Jurkat, Clone E6-1 (cell line): ENCODE results near the gene ASPDH.
"Not testable (repeated sequence)": the region's sequence is repeated elsewhere in the genome, so short reads cannot be mapped to it uniquely, and the experiment has no call there.

Source experiments
- DNase-seq: peaks from one replicate; pipeline ENCODE4 v3.0.0-alpha.2; 2011; ENCODE audit warnings: low read depth, low spot score
- H3K4me3 ChIP-seq: 2 replicates; pipeline ENCODE4 v1.5.1; 2011; ENCODE audit warnings: mild to moderate bottlenecking, low read length, control low read depth, moderate library complexity

Gene ASPDH

DNA sequence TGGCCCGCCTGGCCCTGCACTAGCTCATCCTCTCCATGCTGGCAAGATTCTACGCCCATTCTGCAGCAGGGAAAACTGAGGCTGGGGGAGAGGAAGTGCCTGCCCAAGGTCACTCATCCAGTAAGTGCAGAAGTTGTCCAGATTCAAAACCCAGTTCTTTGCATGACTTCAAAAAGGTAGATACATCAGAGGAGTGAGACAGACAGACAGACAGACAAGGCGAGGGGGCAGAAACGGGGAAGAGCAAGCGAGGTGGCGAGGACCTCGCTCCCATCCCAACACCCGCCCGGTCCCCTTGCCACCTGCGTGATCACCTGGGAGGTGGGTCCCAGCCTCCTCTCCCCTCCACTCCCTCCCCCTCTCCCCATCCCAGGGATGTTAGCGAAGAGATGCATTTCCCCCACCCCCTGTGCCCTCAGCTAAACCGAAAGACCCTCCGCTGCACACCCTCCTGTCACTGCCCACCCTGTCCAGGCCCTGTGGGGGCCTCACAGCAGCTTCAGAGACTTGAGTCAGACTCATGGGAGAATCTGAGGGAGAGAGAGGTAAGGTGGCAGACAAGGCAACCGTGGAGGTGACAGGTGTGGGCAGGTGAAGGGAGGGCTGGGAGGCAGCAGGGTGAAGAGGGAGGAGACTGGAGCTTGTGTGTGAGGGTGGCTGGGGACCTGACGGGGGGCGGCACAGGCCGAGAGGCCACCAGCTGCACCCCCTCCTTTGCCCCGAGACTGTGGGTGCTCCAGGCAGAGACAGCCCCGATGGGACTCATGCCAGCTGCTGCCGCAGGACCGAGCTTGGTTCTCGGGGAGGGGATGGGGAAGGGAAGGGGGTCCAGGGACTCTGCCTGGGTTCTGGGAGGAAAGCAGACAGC is 35.6 kb upstream of the ASPDH start:
- DNase-seq, result no peak
- no peak overlapping the region for H3K4me3 ChIP-seq

DNA sequence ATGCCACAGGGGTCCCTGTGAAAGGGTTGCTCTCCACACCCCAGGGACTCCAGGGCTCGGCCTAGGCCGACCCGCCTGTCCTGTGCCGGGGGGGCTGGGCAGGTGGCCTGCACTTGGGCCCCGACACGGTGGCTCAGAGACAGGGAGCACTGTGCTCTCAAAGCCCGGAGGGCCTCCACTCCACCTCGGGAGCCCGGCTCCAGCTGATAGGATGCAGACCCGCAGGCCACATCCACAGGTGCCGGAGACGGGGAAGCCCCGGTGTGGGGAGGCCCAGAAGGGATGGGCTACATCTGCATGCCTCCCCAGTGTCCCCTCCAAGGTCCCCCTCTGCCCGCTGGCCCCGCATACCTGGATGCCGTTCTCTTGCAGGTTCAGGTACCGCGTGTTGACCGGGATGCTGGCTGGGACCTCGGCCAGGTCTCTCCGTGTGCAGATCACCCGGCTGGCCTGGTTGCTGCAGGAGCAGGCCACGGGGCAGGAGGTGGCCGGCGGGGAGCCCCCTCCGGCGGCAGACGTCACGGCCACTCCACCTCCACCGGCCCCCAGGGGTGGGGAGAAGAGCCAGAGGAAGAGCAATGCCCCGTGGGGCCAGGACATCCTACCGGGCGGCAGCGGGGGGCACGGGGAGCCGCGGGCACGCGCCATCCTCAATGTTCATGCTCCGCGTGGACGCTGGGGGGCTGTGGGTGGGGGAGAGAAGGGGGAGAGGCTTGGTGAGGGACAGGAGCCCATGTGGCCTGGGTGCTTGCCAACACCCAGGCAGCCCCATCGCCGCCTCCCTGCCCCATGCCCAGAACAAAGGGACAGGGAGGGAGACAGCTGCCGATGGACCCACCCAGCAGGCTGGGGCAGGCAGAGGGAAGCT is 34.7 kb upstream of the ASPDH start:
- DNase-seq, result no peak

DNA sequence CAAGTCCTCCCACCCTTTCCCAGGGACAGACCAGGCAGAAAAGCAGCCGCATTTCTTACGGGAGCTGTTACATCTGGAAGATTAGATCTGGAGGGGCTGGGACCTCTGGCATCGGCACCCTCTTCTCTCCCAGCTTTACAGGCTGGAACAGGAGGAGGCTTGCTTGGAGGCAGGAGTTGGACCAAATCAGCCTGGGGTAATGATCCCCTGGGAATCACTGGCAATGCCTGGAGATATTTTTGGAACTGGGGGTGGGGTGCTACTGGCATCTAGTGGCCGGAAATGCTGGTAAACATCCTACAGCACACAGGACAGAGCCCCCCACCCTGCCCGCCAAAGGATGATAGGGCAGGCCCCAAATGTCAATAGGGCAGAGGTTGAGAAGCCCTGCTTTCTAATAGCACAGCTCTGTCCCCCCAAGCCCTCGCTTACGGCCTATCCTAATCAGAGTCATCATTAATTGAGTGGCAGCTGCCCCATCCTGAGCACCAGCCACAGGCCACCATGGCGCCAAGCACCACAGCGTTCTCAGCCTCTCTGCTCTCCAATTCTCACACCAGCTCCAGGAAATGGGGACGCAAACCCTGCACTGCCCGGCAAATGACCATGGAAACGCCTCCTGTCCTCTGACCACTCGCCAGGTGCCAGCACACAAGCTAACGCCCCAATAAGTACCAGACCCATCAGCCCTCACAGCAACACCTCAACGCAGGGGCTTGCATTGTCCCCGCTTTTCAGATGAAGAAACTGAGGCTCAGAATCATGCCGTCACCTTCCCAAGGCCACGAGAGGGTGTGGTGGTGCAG is 33.9 kb upstream of the ASPDH start:
- DNase-seq, result no peak
- no peak overlapping the region for H3K4me3 ChIP-seq

More for the DNA sequence above, 34.7 kb upstream of the ASPDH start:
- no peak overlapping the region for H3K4me3 ChIP-seq

DNA sequence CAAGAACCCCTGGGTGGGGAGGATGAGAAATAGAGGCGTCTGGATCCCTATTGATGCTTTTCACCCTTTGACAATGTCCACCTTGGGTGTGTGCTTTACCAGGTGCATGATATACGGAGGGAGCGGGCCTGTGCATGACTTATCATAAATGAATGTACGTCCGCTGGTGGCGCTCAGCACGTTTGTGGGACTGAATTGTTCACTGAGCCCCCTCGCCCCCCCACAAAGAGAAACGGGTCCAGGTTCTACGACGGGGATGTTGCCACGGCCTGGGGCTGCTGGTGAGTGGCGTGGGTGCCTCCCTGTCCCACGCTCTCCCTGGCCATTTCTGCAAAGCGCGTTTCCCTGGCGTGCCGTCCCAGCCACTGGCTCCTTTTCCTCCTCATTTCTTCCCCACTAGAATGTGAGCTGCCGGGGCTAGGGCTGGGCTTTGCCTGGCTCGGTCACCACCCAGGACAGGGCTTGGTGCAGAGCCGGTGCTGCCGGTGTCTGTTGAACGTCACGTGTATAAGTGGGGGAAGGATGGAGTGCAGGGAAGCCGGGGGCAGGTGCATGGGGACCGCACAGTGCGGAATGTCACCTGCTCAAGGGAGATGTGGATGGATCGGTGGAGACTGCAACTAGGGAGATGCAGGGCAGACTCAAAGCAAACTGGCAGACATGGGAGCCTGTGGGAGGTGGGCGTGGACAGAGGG is 33.0 kb upstream of the ASPDH start:
- H3K4me3 ChIP-seq, result no peak overlapping the region
- DNase-seq, result no peak

DNA sequence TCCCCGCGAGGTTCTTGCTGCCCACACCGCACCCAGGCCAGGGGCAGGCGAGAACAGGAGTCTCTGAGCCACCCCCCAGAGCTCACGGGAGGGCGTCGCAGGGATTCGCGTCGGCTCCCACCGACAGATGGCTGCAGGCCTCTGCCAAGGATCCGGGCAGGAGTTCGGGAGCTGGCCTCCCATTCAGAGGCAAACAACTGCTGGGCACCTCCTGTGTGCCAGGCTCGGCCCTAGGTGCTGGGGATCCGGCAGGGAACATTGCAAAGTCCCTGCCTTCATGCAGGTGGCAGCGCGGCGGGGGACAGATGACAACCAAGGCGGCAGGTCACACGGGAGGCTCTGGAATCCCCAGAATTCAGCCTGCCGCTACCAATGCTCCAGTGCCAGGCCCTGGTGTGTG is 29.2 kb upstream of the ASPDH start:
- no peak for DNase-seq
- no peak overlapping the region for H3K4me3 ChIP-seq

DNA sequence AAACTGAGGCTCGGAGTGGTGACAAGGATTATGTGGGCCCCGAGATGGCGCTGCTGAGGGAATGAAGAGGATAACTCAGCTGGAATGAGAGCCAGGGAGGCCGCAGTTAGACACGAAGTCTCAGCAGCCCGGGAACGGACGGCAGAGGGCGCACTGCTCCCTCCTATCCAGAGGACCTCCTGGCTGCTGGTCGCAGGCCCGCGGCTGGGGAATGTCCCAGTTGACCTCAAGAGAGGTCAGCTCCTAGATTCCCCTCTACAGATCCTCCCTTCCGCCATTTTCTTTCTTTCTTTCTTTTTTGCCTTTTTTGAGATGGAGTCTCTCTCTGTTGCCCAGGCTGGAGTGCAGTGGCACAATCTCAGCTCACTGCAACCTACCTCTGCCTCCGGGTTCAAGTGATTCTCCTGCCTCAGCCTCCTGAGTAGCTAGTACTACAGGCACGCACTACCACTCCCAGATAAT is 24.1 kb upstream of the ASPDH start:
- peak; percentile 46 for DNase-seq
- no peak overlapping the region for H3K4me3 ChIP-seq

DNA sequence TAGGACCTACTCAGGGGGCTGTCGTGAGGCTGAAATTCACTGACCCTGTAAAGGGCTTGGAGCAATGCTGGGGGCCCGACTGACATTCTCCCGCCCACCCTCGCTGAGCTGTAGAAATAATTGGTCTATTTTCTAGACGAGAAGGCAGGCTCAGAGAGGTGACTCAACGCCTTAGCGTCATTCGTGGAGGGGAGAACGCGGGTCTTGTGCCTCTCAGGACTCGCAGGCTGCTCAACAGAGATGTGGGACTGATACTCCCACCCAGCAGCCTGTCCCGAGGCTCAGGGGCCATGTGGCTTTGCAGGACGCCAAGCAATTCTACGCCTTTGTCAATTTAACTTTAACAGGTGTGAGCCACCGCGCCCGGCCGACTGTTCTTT is 23.6 kb upstream of the ASPDH start:
- no peak overlapping the region for H3K4me3 ChIP-seq

DNA sequence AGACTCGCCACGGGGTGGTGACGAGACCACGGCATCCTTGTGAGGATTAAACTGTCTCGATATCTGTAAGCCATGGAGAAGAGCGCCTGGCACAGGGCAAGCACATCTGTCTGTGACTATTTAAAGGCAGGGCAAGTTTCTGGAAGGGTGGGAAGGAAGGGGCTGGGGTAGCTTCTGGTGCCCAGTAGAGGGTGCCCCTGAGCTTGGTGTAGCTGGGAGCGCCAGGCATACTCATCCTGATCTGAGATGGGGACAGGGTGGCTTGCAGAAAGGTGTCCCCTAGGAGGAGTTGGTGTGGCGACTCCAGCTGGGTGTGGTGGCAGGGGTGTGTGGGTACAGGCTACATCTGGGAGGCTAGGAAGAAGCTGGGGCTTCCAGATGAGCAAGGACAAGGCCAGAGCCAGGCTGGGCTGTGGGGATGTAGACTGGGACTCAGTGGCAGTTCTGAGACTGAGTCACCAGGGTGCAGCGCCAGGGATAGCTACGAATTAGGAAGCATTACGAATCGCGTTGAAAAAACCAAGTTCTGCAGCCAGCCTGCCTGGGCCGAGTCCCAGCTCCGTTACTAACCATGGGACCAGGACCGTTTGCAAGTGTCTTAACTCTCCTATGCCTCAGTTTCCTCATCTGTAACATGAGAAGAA is 23.1 kb upstream of the ASPDH start:
- no peak for DNase-seq

More for the DNA sequence above, 23.6 kb upstream of the ASPDH start:
- no peak for DNase-seq

DNA sequence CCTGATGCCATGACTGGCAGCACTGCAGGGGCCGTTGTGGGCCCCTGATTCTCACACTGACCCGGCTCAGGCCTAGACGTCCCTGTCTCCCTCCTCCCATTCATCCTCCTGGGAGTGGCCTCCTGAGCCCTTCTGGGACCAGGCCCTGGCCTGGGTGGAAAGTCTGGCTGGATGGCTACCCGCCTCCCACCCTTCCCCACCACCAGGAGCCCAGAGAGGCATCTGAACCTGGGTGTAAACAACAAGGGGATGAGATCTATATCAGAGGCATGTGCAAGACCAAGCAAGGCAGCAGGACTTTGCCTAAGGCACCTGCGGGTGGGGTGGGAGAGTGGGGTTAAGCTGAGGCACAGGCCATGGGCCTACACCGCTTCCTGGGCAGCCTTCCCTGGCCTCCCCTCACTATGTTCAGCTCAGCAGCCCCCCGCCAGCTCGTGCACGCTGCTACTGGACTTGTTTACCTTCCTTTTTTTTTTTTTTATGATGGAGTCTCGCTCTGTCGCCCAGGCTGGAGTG is 22.0 kb upstream of the ASPDH start:
- no peak for DNase-seq
- H3K4me3 ChIP-seq, result no peak overlapping the region

More for the DNA sequence above, 23.1 kb upstream of the ASPDH start:
- H3K4me3 ChIP-seq, result no peak overlapping the region

DNA sequence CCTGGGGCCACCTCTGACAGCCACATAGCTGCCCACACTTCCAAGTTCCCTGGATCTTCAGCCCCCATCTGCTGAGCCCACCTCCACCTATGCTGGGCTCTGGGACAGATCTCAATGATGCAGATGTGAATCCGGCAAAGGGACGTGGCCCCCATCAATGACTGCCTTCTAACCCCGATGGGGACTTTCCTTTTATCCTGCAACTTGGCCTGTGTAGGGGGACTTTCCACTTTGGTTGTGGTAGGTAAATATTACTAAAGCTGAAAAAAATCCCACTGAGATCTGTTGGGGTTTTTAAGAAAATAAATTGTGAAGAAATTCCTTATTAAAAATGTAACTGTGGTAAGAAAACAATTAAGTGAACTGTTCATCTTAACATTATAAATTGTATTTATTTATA is 20.8 kb upstream of the ASPDH start:
- no peak overlapping the region for H3K4me3 ChIP-seq
- no peak for DNase-seq

DNA sequence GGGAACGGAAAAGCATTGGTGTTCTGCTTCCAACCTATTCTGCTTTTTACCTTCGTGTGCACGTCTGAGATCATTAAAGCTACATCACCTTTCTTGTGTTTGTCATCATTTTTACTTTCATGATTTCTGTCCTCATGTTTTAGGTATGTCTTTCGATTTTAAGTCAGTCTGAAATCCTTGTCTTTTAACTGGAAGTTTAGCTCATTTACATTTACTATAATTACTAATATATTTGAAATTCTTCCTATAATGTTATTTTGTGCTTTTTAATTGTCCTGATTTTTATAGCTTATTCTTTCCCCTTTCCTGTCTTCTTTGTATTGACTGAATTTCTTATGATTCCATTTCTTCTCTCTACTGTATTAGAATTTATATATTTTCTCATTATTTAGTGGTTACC is 19.2 kb upstream of the ASPDH start:
- no peak for DNase-seq

DNA sequence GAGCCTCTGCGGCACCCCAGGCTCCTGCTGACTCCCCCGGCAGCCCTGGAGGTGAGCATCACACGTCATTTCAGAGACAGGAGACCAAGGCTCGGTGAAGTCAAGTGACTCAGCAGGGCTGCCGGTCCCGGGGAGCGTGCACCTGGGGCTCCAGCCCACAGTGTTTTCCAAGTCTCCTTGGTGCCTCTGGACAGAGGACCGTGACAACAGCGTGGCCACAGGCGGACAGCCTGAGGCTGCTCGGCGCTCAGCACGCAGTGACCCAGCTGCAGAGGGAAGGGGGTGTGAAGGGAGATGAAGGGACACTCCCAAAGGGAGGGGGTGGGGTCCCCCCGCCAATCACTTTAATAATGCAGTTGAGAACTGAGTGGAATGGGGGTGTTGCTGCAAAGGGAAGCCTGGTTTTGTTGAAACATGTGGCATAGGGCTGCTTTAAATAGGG is 17.5 kb upstream of the ASPDH start:
- no peak for DNase-seq
- no peak overlapping the region for H3K4me3 ChIP-seq

More for the DNA sequence above, 19.2 kb upstream of the ASPDH start:
- no peak overlapping the region for H3K4me3 ChIP-seq

DNA sequence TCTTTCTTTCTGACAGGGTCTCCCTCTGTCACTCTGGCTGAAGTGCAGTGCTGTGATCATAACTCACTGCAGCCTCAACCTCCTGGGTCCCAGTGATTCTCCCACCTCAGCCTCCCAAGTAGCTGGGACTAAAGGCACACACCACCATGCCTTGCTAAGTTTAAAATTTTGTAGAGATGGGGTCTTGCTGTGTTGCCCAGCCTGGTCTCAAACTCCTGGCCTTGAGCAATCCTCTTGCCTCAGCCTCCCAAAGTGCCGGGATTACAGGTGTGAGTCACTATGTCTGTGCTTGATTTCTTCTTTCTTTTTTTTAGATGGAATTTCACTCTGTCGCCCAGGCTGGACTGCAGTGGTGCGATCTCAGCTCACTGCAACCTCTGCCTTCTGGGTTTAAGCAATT is 14.3 kb upstream of the ASPDH start:
- not testable (repeated sequence) for DNase-seq, H3K4me3 ChIP-seq

DNA sequence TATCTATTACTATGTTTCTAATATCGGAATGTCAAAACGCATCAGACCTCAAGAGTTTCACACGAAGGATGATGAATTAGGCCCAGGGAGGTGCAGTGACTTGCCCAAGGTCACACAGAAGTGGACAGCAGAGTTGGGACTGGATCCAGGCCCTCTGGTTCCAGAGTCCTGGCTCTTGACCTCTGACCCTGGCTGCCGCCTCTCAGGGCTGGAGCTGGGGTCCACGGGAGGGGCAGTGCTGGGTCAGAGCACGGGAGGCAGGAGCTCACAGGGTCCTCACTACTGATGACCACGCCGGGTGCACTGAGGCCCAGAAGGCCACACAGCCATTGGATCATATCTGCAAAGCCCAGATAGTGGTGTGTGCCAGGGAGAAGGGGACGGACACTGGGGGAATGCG is 9.2 kb upstream of the ASPDH start:
- H3K4me3 ChIP-seq, result no peak overlapping the region
- DNase-seq, result no peak

DNA sequence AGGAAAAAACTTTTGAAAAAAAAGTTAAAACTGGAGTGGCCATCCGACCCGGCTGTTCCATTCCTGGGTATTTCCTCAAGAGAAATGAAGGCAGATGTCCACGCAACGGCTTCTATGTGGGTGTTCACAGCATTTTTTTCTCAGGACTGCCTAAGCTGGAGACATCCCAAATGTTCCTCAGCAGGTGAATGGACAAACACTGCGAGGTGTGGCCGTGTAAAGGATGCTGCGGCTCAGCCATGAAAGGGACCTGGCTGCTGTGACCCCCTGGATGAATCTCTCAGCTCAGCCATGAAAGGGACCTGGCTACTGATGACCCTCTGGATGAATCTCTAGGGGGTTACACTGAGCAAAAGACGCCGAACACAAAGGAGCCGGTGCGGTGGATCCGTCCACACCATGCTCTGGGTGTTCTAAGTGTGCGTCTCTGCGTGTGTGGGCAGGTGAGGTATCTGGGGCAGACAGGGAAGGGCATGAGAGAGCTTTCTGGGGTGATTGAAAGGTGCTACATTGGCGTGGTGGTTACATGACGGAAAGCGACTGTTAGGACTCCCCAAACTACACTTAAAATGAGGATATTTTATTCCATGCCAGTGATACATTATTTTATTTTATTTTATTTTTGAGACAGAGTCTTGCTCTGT is 7.2 kb upstream of the ASPDH start:
- no peak overlapping the region for H3K4me3 ChIP-seq
- no peak for DNase-seq

DNA sequence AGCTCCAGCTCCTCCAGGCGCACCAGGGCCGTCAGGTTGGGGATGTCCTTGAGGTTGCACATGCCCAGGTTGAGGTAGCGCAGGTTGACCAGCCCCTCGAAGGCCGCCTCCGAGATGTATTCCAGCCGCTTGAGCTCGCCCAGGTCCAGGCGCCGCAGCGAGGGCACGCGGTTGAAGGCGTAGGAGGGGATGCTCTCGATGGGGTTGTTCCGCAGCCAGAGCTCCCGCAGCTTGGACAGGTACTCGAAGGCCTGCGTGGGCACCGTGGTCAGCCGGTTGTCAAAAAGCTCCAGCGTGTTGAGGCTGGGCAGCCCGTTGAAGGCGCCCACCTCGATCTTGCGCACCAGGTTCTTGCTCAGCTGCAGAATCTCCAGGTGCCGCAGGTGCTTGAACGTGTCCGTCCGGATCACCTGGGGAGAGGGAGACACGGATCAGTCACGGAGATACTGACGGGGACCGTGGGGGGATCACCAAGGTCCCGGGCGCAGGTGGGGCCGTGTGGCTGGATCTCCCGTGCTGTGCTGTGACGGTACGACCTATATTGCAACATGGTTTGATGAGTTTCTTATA is 5.4 kb upstream of the ASPDH start:
- no peak for DNase-seq
- H3K4me3 ChIP-seq, result no peak overlapping the region
